NB4 (cell line): ENCODE results near the gene ABCG1.

Experiments
- POLR2A ChIP-seq: IDR thresholded peaks from 2 replicates; pipeline ENCODE4 v1.6.1; 2011; ENCODE audit warnings: mild to moderate bottlenecking; ENCODE audit not compliant: insufficient read length; ENCODE audit errors: extremely low read depth
- TF ChIP-seq, protein P1 (sequence below): IDR thresholded peaks from one replicate; pipeline ENCODE4 v1.5.1; 2012; ENCODE audit warnings: low read depth, low read length
- TF ChIP-seq, protein P2 (sequence below): IDR thresholded peaks from 2 replicates; pipeline ENCODE4 v1.6.1; 2011; ENCODE audit warnings: low read depth, low read length

DNA sequence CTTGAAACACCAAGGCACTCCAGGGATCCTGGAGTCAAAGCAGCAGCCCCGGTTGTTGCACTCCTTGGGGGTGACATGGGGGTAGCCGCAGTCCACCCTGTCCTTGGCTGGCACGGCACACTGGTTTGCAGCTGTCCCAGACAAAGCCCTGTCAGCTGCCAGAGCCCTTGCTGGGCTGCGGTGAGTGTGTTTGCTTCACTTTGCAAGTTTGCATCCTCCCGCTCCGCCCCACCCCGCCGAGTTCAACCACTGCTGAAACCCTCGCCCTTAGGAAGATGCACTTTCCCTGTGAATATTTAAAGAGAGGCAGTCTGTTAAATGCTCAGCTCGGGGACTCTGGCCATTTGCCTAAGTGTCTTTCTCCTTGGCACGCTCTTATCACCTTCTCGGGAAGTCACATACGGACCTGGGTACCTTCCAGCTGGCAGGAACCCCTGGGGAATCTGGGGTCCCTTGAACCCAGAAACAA is 94.6 kb downstream of the ABCG1 start:
- TF ChIP-seq, protein P1, sequence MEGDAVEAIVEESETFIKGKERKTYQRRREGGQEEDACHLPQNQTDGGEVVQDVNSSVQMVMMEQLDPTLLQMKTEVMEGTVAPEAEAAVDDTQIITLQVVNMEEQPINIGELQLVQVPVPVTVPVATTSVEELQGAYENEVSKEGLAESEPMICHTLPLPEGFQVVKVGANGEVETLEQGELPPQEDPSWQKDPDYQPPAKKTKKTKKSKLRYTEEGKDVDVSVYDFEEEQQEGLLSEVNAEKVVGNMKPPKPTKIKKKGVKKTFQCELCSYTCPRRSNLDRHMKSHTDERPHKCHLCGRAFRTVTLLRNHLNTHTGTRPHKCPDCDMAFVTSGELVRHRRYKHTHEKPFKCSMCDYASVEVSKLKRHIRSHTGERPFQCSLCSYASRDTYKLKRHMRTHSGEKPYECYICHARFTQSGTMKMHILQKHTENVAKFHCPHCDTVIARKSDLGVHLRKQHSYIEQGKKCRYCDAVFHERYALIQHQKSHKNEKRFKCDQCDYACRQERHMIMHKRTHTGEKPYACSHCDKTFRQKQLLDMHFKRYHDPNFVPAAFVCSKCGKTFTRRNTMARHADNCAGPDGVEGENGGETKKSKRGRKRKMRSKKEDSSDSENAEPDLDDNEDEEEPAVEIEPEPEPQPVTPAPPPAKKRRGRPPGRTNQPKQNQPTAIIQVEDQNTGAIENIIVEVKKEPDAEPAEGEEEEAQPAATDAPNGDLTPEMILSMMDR: no peak
- TF ChIP-seq POLR2A: no peak
- TF ChIP-seq, protein P2, sequence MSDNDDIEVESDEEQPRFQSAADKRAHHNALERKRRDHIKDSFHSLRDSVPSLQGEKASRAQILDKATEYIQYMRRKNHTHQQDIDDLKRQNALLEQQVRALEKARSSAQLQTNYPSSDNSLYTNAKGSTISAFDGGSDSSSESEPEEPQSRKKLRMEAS: no peak
